K562 (cell line): ENCODE measurements around the gene CITED2. TPM values are rescaled to one million over a fixed set of nuclear protein-coding genes. Genes with fewer than 3 reads are reported as not detected.

Source experiments
- ATAC-seq: fragments of 200-7000 bp; cut with Tn5 transposase; 3 replicates; pipeline ENCODE4 v1.9.1; 2020; ENCODE audit warnings: moderate library complexity
- BruUV-seq: library from RNA; stranded (reverse); fragments of 400-500 nt; replicated peaks from 2 replicates; lab custom pipeline; 2021; lab: Mats Ljungman, UMichigan
- CTCF ChIA-PET: fragments of 300-600 bp; formaldehyde crosslinking; extraction: SDS; loops from one replicate; lab custom pipeline; 2021; ENCODE audit warnings: low intra/inter-chr PET ratio; lab: Yijun Ruan, JAX
- POLR2A ChIA-PET: fragments of 300-600, 350-650 bp; sonication (Branson Sonifier 250); formaldehyde crosslinking; extraction: SDS; loops from one replicate; lab custom pipeline; 2021; ENCODE audit warnings: antibody characterized with exemption, inconsistent platforms; lab: Yijun Ruan, JAX
- DNase-seq, 4 experiments: peaks; one replicate each; pipeline versions ENCODE4 v3.0.0 to v3.0.0-alpha.2; 2011 to 2018; ENCODE audit warnings: low spot score in 3 of 4, mixed read lengths in 3 of 4; ENCODE audit errors: extremely low read depth in 1 of 4
- FAIRE-seq: peaks from 2 replicates; lab custom pipeline; 2011; peaks lifted over from hg19 to GRCh38; lab: Jason Lieb, UNC
- H2AFZ ChIP-seq: 2 replicates; pipeline ENCODE4 v1.6.0; 2011; ENCODE audit warnings: low read depth, low read length, control low read depth, inconsistent platforms
- H3K27ac ChIP-seq: fragments of 200-600 bp; 3 replicates; pipeline ENCODE4 v1.8.0; 2011; ENCODE audit warnings: low read depth, mild to moderate bottlenecking, control low read depth, inconsistent platforms, low read length, moderate library complexity, mixed read lengths; ENCODE audit errors: extremely low read depth
- H3K27me3 ChIP-seq, 2 experiments: fragments of 300-600 bp in 1 of 2; 2 replicates in 1 of 2; 3 replicates in 1 of 2; pipeline versions ENCODE4 v1.6.0 to v1.8.0; 2011; ENCODE audit warnings: inconsistent platforms in 2 of 2, low read length in 2 of 2, mild to moderate bottlenecking in 1 of 2, mixed read lengths in 1 of 2, moderate library complexity in 1 of 2; ENCODE audit not compliant: control insufficient read depth in 2 of 2, insufficient read depth in 2 of 2
- H3K36me3 ChIP-seq: fragments of 300-600 bp; 3 replicates; pipeline ENCODE4 v1.8.0; 2011; ENCODE audit warnings: mild to moderate bottlenecking, low read length, inconsistent platforms; ENCODE audit not compliant: control insufficient read depth, insufficient read depth
- H3K4me1 ChIP-seq, 2 experiments: fragments of 200-600 bp in 1 of 2; replicated peaks in 1 of 2; 2 replicates in 1 of 2; 3 replicates in 1 of 2; pipeline versions ENCODE4 v1.5.1 to v1.8.0; 2011; ENCODE audit warnings: inconsistent platforms in 2 of 2, low read length in 2 of 2, mild to moderate bottlenecking in 1 of 2, mixed read lengths in 1 of 2, moderate library complexity in 1 of 2; ENCODE audit not compliant: control insufficient read depth in 2 of 2, insufficient read depth in 2 of 2
- H3K4me2 ChIP-seq: 2 replicates; pipeline ENCODE4 v1.6.1; 2011; ENCODE audit warnings: low read length, control low read depth, inconsistent platforms, mixed read lengths; ENCODE audit not compliant: insufficient read depth
- H3K4me3 ChIP-seq: fragments of 200-600 bp; sonication (generic), shearing (Covaris generic); 2 replicates; pipeline ENCODE4 v1.5.1; 2016; ENCODE audit warnings: control low read depth, inconsistent platforms
- H3K79me2 ChIP-seq: fragments of 200-600 bp; 3 replicates; pipeline ENCODE4 v1.8.0; 2011; ENCODE audit warnings: low read length, inconsistent platforms; ENCODE audit not compliant: control insufficient read depth, insufficient read depth
- H3K9ac ChIP-seq, 2 experiments: 2 replicates each; pipeline versions ENCODE4 v1.6.0 to v1.6.1; 2011; ENCODE audit warnings: low read depth in 2 of 2, low read length in 2 of 2, control low read depth in 1 of 2, inconsistent platforms in 1 of 2, mild to moderate bottlenecking in 1 of 2, mixed read lengths in 1 of 2; ENCODE audit not compliant: insufficient read depth in 1 of 2
- H3K9me1 ChIP-seq: one replicate; pipeline ENCODE4 v1.6.0; 2011; ENCODE audit warnings: inconsistent platforms, mild to moderate bottlenecking, low read length, moderate library complexity; ENCODE audit not compliant: control insufficient read depth, insufficient read depth
- H3K9me3 ChIP-seq: replicated peaks from 2 replicates; pipeline ENCODE4 v1.5.1; 2011; ENCODE audit warnings: low read depth, low read length, inconsistent platforms; ENCODE audit not compliant: control insufficient read depth, insufficient read depth
- H4K20me1 ChIP-seq: replicated peaks from 2 replicates; pipeline ENCODE4 v1.6.1; 2011; ENCODE audit warnings: low read length, inconsistent platforms, mixed read lengths; ENCODE audit not compliant: control insufficient read depth, insufficient read depth
- CBX5 ChIP-seq: IDR thresholded peaks from 2 replicates; pipeline ENCODE4 v1.6.1; 2014; ENCODE audit warnings: low read depth, borderline replicate concordance
- CSDE1 ChIP-seq, 2 experiments: fragments of 450-650 bp; IDR thresholded peaks; 2 replicates each; pipeline ENCODE4 v1.6.1; 2016; ENCODE audit warnings: mild to moderate bottlenecking in 1 of 2
- MTA1 ChIP-seq: fragments of 450-650 bp; IDR thresholded peaks from 2 replicates; pipeline ENCODE4 v1.6.1; 2017; ENCODE audit warnings: borderline replicate concordance
- NCOR1 ChIP-seq: fragments of 450-650 bp; IDR thresholded peaks from 2 replicates; pipeline ENCODE4 v1.6.1; 2016; ENCODE audit warnings: mild to moderate bottlenecking, moderate library complexity
- NFE2 ChIP-seq: IDR thresholded peaks from 2 replicates; pipeline ENCODE4 v1.6.1; 2014; ENCODE audit warnings: antibody characterized with exemption, low read depth
- NFIX ChIP-seq: fragments of 250-450 bp; sonication (Bioruptor Pico); IDR thresholded peaks from 2 replicates; pipeline ENCODE4 v1.4.0; 2020; ENCODE audit warnings: low read depth, mild to moderate bottlenecking, moderate library complexity
- ZNF785 ChIP-seq: fragments of 250-450 bp; sonication (Bioruptor Pico); IDR thresholded peaks from 2 replicates; pipeline ENCODE4 v1.4.0; 2020; ENCODE audit warnings: mild to moderate bottlenecking
- WGBS: fragments of 100-300 bp; shearing (Covaris generic); methylation state at CpG from one replicate; pipeline ENCODE4 v1.1.6; 2016; ENCODE audit warnings: low coverage, mixed read lengths; ENCODE audit not compliant: insufficient coverage; ENCODE audit errors: missing lambda C conversion rate; 5-methylcytosine and 5-hydroxymethylcytosine counted together
- in situ Hi-C: fragments of 300-500 bp; cut with MboI; formaldehyde crosslinking; loops from 4 replicates; pipeline ENCODE4 v1.15.0; 2018; ENCODE audit warnings: inconsistent platforms, mixed read lengths
- intact Hi-C: fragments of 100-400 bp; cut with micrococcal nuclease; formaldehyde crosslinking; loops from 2 replicates; pipeline ENCODE4 v1.14.2; 2022
- polyA plus RNA-seq, 8 experiments: library from polyadenylated mRNA; depleted of rRNA in 4 of 8; stranded (reverse) in 5 of 8; unstranded in 3 of 8; fragments of >200 nt; fragmentation: Nextera tagmentation in 2 of 8; fragmentation: Illumina TruSeq in 1 of 8; extraction: Ambion mirVana in 2 of 8; extraction: Trizol in 1 of 8; gene quantifications; 2 replicates each; pipeline versions ENCODE4 v1.2.1 to v1.2.3, GENCODE V29; 2011 to 2014; ENCODE audit warnings: inconsistent platforms in 1 of 8, missing spikeins in 1 of 8
- total RNA-seq, 7 experiments: library from RNA; depleted of rRNA in 6 of 7; stranded (reverse); fragments of >200 nt in 6 of 7; fragmentation: Illumina TruSeq in 2 of 7; extraction: Trizol in 2 of 7; gene quantifications; 2 replicates each; pipeline versions ENCODE4 v1.2.1 to v1.2.3, GENCODE V29; 2011 to 2021; ENCODE audit warnings: low replicate concordance in 1 of 7
- TF ChIP-seq, protein P1 (sequence below): fragments of 450-650 bp; IDR thresholded peaks from 2 replicates; pipeline ENCODE4 v1.6.1; 2016; ENCODE audit warnings: low read depth
- TF ChIP-seq, protein P2 (sequence below): fragments of 450-650 bp; conservative IDR thresholded peaks from 2 replicates; pipeline ENCODE4 v1.6.1; 2016; ENCODE audit warnings: missing genetic modification characterization, low read depth, mild to moderate bottlenecking, control low read depth, missing compliant biosample characterization
- TF ChIP-seq, protein P3 (sequence below), 2 experiments: fragments of 450-650 bp in 1 of 2; sonication (generic) in 1 of 2; formaldehyde crosslinking in 1 of 2; IDR thresholded peaks in 1 of 2; conservative IDR thresholded peaks in 1 of 2; 2 replicates each; pipeline versions ENCODE4 v1.6.1 to v1.8.1; 2016 to 2023; ENCODE audit warnings: mild to moderate bottlenecking in 2 of 2, moderate library complexity in 2 of 2, inconsistent platforms in 1 of 2, missing genetic modification reagents in 1 of 2

CITED2 gene
- total and polyA plus RNA-seq, 9 of the 15 experiments (the other 6 are each of a cell fraction or from before 2014, with no cell fraction given), result 0.21 to 86.1 (median 17.5) TPM

DNA sequence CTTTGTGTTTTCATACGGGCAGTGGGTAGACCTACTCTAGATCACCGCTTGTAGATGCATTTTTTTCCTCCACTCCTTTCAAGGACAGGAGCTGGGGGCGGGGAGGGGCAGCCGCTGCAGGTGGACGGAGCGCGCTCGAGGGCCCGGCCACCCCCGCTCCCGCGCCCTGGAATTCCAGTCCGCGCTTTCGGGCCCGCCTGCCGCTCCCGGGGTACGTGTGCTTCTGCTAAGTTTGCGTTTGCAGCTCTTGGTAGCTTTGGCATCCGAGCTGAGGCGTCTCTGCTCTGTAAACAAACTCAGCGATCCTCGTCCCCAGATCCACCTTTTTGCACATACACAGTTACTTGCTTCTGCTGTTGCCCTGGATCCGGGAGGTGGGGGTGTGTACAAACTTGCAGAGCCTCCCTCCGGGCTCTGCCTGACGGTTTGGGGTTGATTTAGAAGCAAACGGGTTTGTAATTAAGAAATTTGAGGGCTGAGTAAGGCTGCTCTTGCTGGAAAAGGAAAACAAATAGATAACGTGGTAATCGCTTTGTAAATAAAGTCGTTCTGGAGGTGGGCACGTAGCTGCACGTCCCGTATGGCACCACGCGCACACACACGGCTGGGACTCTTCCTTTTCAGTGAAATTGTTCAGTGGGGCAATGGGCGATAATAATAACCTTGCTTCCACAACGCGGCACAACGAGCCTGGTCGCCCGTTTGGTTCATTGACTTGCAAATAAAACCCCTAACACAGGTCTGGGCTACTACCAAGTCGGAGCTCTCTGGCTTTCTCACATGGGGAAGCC lies 973 bp upstream of the CITED2 start:
- Histone ChIP-seq H4K20me1 (peaks cover 21% of the 10 kb centered on the region), H3K36me3 (peaks cover 26% of the 10 kb centered on the region), H3K9me1 (no peaks in the 10 kb centered on the region), H3K4me1 (peaks cover 43 to 45% of the 10 kb centered on the region in 2 experiments), H3K9ac (peak overlapping the region; percentile 94), H2AFZ (peak overlapping the region; percentile 96), H3K4me2 (peak overlapping the region; percentile 98), H3K9me3 (no peaks in the 10 kb centered on the region), H3K79me2 (peaks cover 42% of the 10 kb centered on the region), H3K27me3 (no peaks in the 10 kb centered on the region), H3K4me3 (peak overlapping the region; percentile 83), H3K27ac (peak overlapping the region; percentile 97)
- intact Hi-C loops (loop anchor here (1.0 to 10.0 kb wide), 6 partner anchors 70 to 551 kb away; no protein-coding TSS in a partner anchor), in situ Hi-C loops (loop anchor here (10.0 kb wide), 1 partner anchor 139 kb away; no protein-coding TSS in a partner anchor)
- TSS peak; percentile 97 for BruUV-seq
- ATAC-seq, result peak; percentile 74
- ChIA-PET CTCF (no interaction called here), POLR2A (interaction anchor here (0.6 to 4.3 kb wide), 64 partner anchors 8 to 1989 kb away, joined by 3 to 41 read pairs (median 5); no protein-coding TSS in a partner anchor)
- under 1% methylated on average over 36 of the region's 44 CpGs for WGBS
- FAIRE-seq, result peak; percentile 80
- peak; percentile 88 to 96 (median 89) for DNase-seq
- TF ChIP-seq ZNF785 (CRISPR knock-in tag) (no peak), NFE2 (peak; percentile 17; the same call in 1 of the 2 replicates), NFIX (no peak), CBX5 (peak; percentile 70; the same call in 1 of the 2 replicates), NCOR1 (peak; percentile 54), MTA1 (no peak), CSDE1 (IDR thresholded peaks at IDR 0.05) (no peak; a peak in 1 of 4 replicates)
- TF ChIP-seq, protein P1, sequence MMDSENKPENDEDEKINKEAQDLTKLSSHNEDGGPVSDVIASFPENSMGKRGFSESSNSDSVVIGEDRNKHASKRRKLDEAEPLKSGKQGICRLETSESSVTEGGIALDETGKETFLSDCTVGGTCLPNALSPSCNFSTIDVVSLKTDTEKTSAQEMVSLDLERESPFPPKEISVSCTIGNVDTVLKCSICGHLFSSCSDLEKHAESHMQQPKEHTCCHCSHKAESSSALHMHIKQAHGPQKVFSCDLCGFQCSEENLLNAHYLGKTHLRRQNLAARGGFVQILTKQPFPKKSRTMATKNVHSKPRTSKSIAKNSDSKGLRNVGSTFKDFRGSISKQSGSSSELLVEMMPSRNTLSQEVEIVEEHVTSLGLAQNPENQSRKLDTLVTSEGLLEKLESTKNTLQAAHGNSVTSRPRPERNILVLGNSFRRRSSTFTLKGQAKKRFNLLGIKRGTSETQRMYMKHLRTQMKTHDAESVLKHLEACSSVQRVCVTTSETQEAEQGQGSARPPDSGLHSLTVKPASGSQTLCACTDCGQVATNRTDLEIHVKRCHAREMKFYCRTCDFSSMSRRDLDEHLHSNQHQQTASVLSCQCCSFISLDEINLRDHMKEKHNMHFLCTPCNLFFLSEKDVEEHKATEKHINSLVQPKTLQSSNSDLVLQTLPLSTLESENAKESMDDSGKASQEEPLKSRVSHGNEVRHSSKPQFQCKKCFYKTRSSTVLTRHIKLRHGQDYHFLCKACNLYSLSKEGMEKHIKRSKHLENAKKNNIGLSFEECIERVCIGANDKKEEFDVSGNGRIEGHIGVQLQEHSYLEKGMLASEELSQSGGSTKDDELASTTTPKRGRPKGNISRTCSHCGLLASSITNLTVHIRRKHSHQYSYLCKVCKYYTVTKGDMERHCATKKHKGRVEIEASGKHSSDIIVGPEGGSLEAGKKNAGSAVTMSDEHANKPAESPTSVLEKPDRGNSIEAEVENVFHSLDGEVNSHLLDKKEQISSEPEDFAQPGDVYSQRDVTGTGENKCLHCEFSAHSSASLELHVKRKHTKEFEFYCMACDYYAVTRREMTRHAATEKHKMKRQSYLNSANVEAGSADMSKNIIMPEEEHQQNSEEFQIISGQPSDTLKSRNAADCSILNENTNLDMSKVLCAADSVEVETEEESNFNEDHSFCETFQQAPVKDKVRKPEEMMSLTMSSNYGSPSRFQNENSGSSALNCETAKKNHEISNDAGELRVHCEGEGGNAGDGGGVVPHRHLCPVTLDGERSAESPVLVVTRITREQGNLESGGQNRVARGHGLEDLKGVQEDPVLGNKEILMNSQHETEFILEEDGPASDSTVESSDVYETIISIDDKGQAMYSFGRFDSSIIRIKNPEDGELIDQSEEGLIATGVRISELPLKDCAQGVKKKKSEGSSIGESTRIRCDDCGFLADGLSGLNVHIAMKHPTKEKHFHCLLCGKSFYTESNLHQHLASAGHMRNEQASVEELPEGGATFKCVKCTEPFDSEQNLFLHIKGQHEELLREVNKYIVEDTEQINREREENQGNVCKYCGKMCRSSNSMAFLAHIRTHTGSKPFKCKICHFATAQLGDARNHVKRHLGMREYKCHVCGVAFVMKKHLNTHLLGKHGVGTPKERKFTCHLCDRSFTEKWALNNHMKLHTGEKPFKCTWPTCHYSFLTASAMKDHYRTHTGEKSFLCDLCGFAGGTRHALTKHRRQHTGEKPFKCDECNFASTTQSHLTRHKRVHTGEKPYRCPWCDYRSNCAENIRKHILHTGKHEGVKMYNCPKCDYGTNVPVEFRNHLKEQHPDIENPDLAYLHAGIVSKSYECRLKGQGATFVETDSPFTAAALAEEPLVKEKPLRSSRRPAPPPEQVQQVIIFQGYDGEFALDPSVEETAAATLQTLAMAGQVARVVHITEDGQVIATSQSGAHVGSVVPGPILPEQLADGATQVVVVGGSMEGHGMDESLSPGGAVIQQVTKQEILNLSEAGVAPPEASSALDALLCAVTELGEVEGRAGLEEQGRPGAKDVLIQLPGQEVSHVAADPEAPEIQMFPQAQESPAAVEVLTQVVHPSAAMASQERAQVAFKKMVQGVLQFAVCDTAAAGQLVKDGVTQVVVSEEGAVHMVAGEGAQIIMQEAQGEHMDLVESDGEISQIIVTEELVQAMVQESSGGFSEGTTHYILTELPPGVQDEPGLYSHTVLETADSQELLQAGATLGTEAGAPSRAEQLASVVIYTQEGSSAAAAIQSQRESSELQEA, result no peak
- TF ChIP-seq, protein P2, sequence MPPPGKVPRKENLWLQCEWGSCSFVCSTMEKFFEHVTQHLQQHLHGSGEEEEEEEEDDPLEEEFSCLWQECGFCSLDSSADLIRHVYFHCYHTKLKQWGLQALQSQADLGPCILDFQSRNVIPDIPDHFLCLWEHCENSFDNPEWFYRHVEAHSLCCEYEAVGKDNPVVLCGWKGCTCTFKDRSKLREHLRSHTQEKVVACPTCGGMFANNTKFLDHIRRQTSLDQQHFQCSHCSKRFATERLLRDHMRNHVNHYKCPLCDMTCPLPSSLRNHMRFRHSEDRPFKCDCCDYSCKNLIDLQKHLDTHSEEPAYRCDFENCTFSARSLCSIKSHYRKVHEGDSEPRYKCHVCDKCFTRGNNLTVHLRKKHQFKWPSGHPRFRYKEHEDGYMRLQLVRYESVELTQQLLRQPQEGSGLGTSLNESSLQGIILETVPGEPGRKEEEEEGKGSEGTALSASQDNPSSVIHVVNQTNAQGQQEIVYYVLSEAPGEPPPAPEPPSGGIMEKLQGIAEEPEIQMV, result no peak
- TF ChIP-seq, protein P3, sequence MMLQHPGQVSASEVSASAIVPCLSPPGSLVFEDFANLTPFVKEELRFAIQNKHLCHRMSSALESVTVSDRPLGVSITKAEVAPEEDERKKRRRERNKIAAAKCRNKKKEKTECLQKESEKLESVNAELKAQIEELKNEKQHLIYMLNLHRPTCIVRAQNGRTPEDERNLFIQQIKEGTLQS (IDR thresholded peaks at IDR 0.05), result no peak
- TF ChIP-seq, protein P3 (CRISPR knock-in tag; conservative IDR thresholded peaks at IDR 0.05), result 0 out of 2 replicates have a peak, but pooled peaks have one; percentile 2
